Right lobe of liver (tissue), 6 donors: Measurements from ENCODE around the gene AFG1L. TPM values are rescaled to one million over a fixed set of nuclear protein-coding genes. Genes with fewer than 3 reads are reported as not detected.

ENCODE experiments used
- ATAC-seq, 4 donors: fragments of 200-7000 bp; cut with Tn5 transposase; one replicate each; pipeline ENCODE4 v1.9.1; 2020; ENCODE audit warnings: mild to moderate bottlenecking in 4 of 4, moderate library complexity in 4 of 4
- DNase-seq, 3 donors: peaks; one replicate each; pipeline ENCODE4 v3.0.0-alpha.2; 2020
- H3K27ac ChIP-seq, 3 donors: fragments of 200-600 bp; one replicate each; pipeline ENCODE4 v1.8.0; 2022
- H3K27me3 ChIP-seq, 2 donors: fragments of 200-600 bp; one replicate each; pipeline ENCODE4 v1.8.0; 2022
- H3K36me3 ChIP-seq, 4 donors: fragments of 200-600 bp; sonication (generic) in 1 of 4; one replicate each; pipeline versions ENCODE4 v1.5.1 to v1.8.0; 2017 to 2022; ENCODE audit warnings: control low read depth in 1 of 4
- H3K4me1 ChIP-seq, 4 donors: fragments of 200-600 bp; sonication (generic) in 1 of 4; one replicate each; pipeline versions ENCODE4 v1.5.1 to v1.8.0; 2017 to 2022; ENCODE audit warnings: control low read depth in 1 of 4
- H3K4me3 ChIP-seq, 3 donors: fragments of 200-600 bp; one replicate each; pipeline ENCODE4 v1.8.0; 2022
- H3K9me3 ChIP-seq, 4 donors: fragments of 200-600 bp; sonication (generic) in 1 of 4; one replicate each; pipeline versions ENCODE4 v1.5.1 to v1.8.0; 2017 to 2022; ENCODE audit warnings: control low read depth in 1 of 4
- CTCF ChIP-seq, 4 donors: fragments of 200-600 bp in 3 of 4; fragments of 450-650 bp in 1 of 4; IDR thresholded peaks; one replicate each; pipeline versions ENCODE4 v1.5.1 to v1.8.0; 2016 to 2022; ENCODE audit warnings: antibody characterized with exemption in 4 of 4, mild to moderate bottlenecking in 2 of 4
- POLR2A ChIP-seq: fragments of 450-650 bp; IDR thresholded peaks from one replicate; pipeline ENCODE4 v1.6.1; 2017; ENCODE audit warnings: antibody characterized with exemption, mild to moderate bottlenecking
- WGBS: methylation state at CpG from one replicate; pipeline ENCODE4 v1.1.6; 2018; ENCODE audit warnings: low coverage, low lambda C conversion rate; ENCODE audit not compliant: insufficient coverage; ENCODE audit errors: missing lambda C conversion rate; 5-methylcytosine and 5-hydroxymethylcytosine counted together
- intact Hi-C, 2 donors: fragments of 100-400 bp; cut with DNase I; formaldehyde crosslinking; loops; one replicate each; pipeline versions ENCODE4 v1.11.2 to v1.14.1; 2022
- total RNA-seq, 6 experiments: library from RNA; depleted of rRNA in 2 of 6; stranded (reverse); fragments of >200 nt in 2 of 6; fragmentation: NEBNext Ultra II Directional in 3 of 6; extraction: Animal tissue kit (Norgen Biotek cat#: 25700) in 3 of 6; gene quantifications; one replicate each; pipeline versions ENCODE4 v1.1.0 to v1.2.4, GENCODE V29; 2016 to 2023
- donor health status: DM: no; HTN: yes; CAD: no.
- donor health status: DM: no; HTN: no; CAD: no.
- donor health status: DM: no; HTN: no; CAD: no.
- donor health status: DM: no; HTN: yes; CAD: no.
- donor health status: DM: no; HTN: yes; CAD: no.

AFG1L gene
- total RNA-seq, 6 experiments from 2014 or later: 1.5 to 5.6 (median 4.6) TPM

DNA sequence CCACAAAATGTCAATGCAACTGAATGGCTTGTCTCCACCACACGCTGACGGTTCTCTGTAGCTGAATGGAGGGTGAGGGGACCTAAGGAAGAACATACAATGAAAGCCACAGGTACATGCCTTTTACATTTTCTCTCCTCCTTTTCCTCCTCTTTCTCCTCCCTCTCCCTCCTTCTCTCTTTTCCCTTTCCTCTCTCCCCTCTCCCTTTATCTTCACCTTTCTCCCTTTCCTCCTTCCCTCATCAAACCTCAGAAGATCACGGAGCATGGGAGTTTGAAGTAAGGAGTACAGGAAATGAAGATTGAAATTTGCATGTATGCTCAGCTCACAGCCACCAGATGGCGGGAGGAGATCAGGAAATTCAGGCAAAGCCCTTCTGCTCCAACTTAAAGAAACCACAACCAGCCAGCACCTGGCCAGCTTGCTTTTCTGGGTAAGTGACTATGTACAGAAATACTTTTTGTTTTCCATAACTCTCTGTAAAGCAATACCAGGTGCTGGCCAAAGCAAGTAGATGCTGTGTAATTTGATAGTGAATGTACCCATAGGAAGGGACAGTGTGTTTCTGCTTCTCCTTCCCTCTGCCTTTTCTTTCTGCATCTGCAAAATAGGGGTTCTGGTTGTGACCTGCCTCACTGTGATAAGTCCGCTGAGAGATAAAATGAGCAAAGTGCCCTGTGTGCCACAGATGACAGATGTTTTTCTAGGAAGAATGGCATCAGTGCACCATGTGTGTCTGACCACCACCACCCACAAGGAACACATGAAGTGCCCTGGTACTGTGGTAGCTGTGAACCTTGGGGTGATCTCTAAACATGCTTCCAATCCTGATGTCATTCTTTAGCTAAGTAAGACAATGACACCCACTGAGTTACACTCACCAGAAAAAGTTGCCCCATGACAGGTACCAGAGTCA, 247.2 kb downstream of the AFG1L start:
- Histone ChIP-seq H3K4me1 (no peaks in the 10 kb centered on the region), H3K9me3 (no peaks in the 10 kb centered on the region), H3K36me3 (no peaks in the 10 kb centered on the region), H3K27ac (no peak overlapping the region), H3K4me3 (no peak overlapping the region), H3K27me3 (no peaks in the 10 kb centered on the region)
- ATAC-seq (peak; percentile 93 to 97 (median 94)), DNase-seq (peak; percentile 57 to 71 (median 64))
- 8% methylated on average over 5 of the region's 5 CpGs for WGBS
- TF ChIP-seq POLR2A (no peak), CTCF (IDR thresholded peaks at IDR 0.05) (peak; percentile 80 to 96 (median 83))
- intact Hi-C loops: loop anchor here (10.0 kb wide), 2 partner anchors 293 to 353 kb away; no protein-coding TSS in a partner anchor

GRCh38 chr6:108543175-108543940, 248.5 kb downstream of the AFG1L start:
- no peaks in the 10 kb centered on the region for H3K36me3 ChIP-seq
- WGBS: 67% methylated on average over 5 of the region's 7 CpGs

DNA sequence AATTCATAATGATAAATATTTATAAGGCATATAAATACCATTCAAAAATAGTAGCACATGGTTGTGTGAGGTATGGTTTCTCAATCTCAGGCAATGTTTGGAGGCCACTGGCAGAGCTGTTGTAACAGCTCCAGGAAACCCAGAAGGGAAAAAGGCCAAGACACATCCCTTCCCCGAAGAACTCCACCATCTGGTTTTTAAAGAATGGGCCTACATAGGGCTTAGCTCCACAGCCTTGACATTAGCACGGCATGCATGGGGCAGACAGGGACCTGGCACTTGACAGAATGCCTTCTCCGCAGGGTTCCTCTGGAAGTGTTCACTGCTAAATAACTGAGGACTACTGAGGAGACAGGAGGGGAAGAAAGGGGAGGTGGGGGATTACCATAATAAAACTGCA, 249.8 kb downstream of the AFG1L start:
- ATAC-seq (no peak), DNase-seq (no peak)
- intact Hi-C loops: loop anchor here (5.0 to 10.0 kb wide), 3 partner anchors 288 to 350 kb away; no protein-coding TSS in a partner anchor
- no peaks in the 10 kb centered on the region for H3K9me3 ChIP-seq
- no CpG with 5 or more reads among the region's 3 CpGs for WGBS
- TF ChIP-seq POLR2A (no peak), CTCF (IDR thresholded peaks at IDR 0.05) (no peak)
- H3K27ac ChIP-seq: no peak overlapping the region
- no peaks in the 10 kb centered on the region for H3K27me3 ChIP-seq
- no peak overlapping the region for H3K4me3 ChIP-seq
- no peaks in the 10 kb centered on the region for H3K36me3 ChIP-seq
- H3K4me1 ChIP-seq: no peaks in the 10 kb centered on the region

More at GRCh38 chr6:108543175-108543940, 248.5 kb downstream of the AFG1L start:
- no peak for TF ChIP-seq CTCF (IDR thresholded peaks at IDR 0.05)
- no peak for TF ChIP-seq POLR2A
- DNase-seq (no peak), ATAC-seq (no peak)
- no peaks in the 10 kb centered on the region for H3K9me3 ChIP-seq
- no peak overlapping the region for H3K27ac ChIP-seq
- intact Hi-C loops: loop anchor here (10.0 kb wide), 2 partner anchors 291 to 351 kb away; no protein-coding TSS in a partner anchor
- no peaks in the 10 kb centered on the region for H3K4me1 ChIP-seq
- H3K4me3 ChIP-seq: no peak overlapping the region
- H3K27me3 ChIP-seq: no peaks in the 10 kb centered on the region

DNA sequence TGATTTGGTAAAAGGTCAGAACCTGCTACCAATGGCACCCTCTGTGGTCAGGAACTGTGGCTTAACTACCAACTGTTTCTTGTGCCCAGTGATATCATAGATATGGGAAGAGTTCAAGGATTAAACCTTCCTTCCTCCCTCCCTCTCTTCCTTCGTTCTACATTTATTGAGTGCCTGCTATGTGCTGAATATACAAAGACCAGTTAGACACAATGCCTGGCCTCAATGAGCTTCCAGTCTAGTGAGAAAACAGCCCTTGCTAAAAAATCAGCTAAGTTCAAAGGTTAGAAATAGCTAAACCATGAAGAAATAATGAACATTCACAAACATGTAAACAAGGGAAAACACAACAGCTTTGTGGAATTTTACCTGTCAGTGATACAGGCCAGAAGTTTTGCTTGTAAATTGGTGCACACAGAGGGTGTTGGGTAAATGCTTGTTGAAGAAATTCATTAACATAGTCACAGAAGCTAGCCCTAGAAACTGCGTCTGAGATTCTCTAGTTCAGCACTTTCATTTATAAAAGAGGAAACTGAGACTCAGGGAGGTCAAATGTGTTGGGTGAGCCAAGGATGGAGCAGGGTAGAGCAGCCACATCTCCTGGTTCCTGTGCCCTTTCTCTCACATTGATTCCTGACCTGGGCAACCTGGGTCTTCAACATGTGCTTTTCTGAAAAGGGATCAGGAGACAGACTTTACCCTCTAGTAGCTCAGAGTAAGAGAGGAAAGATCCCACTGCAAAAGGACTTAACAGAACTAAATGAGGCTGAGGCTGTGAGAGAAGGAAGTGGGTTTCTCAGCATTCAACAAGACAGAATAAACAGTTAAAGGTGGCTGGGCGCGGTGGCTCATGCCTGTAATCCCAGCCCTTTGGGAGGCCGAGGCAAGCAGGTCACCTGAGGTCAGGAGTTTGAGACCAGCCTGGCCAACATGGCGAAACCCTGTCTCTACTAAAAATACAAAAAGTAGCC, 251.5 kb downstream of the AFG1L start:
- ATAC-seq: peak in 2 of 4 donors; percentile 13 to 46
- Histone ChIP-seq H3K9me3 (no peaks in the 10 kb centered on the region), H3K36me3 (no peaks in the 10 kb centered on the region), H3K27me3 (no peaks in the 10 kb centered on the region), H3K4me3 (no peak overlapping the region), H3K4me1 (no peaks in the 10 kb centered on the region), H3K27ac (no peak overlapping the region)
- TF ChIP-seq CTCF (IDR thresholded peaks at IDR 0.05) (no peak), POLR2A (no peak)
- intact Hi-C loops: loop anchor here (5.0 to 10.0 kb wide), 3 partner anchors 286 to 348 kb away; no protein-coding TSS in a partner anchor
- no peak for DNase-seq
- WGBS: 63% methylated on average over 6 of the region's 6 CpGs
